GM19023 (cell line): Measurements from ENCODE around the gene GREM2.

Source experiments
- ATAC-seq: cut with Tn5 transposase; IDR thresholded peaks from one replicate; pipeline ENCODE4 v1.9.1; 2021; ENCODE audit warnings: mild to moderate bottlenecking, moderate library complexity; ENCODE audit not compliant: unreplicated experiment

The GREM2 gene

GRCh38 chr1:240462766-240463395 is 149.1 kb downstream of the GREM2 start:
- no peak for ATAC-seq

GRCh38 chr1:240462277-240462676 is 149.7 kb downstream of the GREM2 start:
- no peak for ATAC-seq

- ATAC-seq, result no peak
These were observed 154.8 kb downstream of the GREM2 start for GRCh38 chr1:240457203-240457602.

GRCh38 chr1:240455228-240455821 is 156.6 kb downstream of the GREM2 start:
- ATAC-seq, result no peak

GRCh38 chr1:240445369-240445768 is 166.6 kb downstream of the GREM2 start:
- no peak for ATAC-seq

GRCh38 chr1:240441669-240442068 is 170.3 kb downstream of the GREM2 start:
- no peak for ATAC-seq
